NCI-H1092 (cell line): ENCODE results near the gene MYO1B.

Source experiments
- DNase-seq: peaks from one replicate; lab custom pipeline; 2025; lab: John Stamatoyannopoulos, UW

Gene MYO1B

DNA sequence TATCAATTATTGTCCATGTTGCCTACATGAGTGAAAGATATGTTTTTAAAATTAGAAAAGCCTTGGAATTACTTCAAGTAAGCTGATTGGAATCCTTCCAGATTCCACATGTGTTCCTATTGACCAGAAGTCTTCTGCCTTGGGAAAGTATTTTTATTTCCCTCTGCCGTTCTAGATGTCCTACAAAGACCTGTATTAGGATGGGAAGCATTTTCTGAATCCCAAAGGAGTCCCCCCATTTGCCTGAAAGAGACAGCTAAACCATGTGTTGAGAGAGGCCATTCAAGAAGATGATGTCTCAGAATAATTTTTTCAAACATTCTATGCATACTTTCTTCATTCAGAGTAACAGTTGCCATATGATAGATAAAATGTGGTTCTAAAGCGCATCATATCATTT lies 19.0 kb upstream of the MYO1B start:
- no peak for DNase-seq

- no peak for DNase-seq
Observed at GRCh38 chr2:191228333-191228732, 16.9 kb upstream of the MYO1B start.

- DNase-seq, result no peak
Observed at GRCh38 chr2:191228861-191229260, 16.3 kb upstream of the MYO1B start.

DNA sequence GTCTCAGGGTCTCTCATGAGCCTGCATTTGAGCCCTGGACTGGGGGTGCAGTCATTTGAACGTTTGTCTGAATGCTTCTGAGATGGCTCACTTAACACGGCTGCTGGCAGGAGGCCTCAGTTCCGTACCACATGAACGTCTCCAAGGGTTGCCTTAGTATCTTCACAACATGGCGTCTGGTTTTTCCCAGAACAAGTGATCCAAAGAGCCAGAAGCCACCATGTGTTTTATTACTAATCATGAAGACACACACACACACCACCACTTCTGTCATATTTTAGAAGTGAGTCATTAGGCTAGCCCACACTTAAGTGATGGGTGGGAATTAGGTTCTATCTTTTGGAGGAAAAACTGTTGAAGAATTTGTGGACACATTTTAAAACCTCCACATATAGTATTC lies 15.0 kb upstream of the MYO1B start:
- DNase-seq, result no peak

DNA sequence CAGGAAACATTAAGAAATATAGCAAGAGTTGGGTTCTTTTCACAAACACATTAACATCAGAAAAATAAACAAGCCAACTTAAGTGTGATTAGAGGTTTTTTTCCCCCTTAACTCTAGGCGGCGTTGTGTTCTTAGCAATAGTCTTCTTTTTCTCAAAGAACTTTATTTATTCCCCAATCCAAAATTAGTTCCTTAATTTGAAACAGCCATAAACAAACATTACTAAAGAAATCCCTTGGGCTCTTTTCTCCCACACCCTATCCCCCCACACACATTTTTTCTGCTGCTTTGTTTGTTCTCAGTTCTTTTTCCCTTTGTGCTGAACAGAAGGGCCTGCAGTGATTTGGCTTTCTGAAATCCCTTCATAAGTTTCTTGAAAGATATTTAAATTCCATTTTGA lies 13.2 kb upstream of the MYO1B start:
- DNase-seq, result no peak

- DNase-seq, result no peak
Observed at GRCh38 chr2:191233533-191233932, 11.7 kb upstream of the MYO1B start.

DNA sequence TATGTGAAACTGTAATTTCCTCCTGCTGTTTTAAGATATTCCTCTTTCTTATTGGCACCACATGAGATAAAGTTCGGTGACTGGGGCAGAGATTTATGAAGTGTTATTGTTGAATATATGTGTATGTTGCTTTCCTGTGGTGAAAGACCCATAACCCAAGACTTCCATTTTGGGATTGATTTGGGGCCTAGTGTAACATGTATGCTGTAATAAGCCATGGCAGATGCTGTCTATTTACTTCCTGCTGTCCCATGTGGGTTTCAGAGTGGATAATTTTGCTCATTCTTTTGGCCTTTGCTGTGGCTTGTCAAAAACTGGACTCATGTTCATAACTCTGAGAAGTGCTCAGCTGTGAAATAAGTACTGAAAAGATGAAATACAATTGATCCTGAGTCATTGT lies 10.8 kb upstream of the MYO1B start:
- no peak for DNase-seq

- no peak for DNase-seq
Observed at GRCh38 chr2:191240871-191241270, 4.3 kb upstream of the MYO1B start.

GRCh38 chr2:191241418-191241817 lies 3.8 kb upstream of the MYO1B start:
- no peak for DNase-seq

- no peak for DNase-seq
Observed at GRCh38 chr2:191243154-191243553, 2.0 kb upstream of the MYO1B start.

DNA sequence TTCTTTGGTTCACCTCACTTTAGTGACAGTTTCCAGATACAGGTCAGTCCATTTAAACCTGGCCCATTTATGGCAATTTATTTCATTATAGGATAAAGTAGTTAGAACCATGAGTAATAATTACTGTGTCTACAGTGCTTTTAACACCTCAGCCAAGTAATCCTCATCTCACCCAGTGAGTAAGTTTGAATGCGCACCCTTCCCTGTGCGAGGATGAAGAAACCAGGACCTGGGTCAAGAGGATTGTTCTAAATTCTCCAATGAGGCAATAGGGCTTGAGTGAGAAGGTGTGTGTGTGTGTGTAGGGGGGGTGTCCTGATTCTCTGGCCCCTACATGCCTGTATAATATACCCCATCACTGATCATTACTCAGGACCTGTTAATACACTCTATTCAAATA lies 854 bp upstream of the MYO1B start:
- no peak for DNase-seq

DNA sequence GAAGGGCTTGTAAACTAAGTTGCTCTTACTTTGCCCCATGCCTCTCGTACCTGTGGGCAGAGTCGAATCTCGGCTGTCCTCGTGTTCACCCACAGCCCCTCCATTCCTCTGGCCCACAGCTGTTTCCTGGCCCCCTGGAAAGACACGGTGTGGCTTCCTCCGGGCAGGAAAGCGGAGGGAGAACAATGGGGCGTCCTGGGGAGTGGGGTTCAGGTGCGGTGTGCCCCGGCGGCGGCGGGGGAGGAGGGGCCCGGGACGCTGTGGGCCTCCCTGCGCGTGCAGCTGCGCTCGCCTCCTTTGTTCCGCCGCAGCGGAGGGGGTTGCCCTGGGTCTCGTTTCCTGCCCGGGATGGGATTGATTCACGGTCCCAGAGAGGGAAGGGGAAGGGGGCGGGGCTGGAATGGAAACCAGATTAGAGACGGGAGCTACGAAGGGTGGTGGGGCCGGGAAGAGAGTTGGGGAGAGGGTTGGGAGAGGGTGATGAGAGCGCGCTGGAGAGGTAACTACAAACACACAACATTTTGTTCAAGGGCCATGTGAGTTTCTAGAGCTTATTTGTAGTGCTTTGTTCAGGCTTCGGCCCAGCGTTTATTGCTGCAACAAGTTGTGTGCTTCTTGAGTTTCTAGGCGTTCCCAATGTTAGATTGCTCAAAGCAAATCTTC lies 796 bp downstream of the MYO1B start:
- no peak for DNase-seq

GRCh38 chr2:191246820-191247380 lies 1.7 kb downstream of the MYO1B start:
- no peak for DNase-seq

DNA sequence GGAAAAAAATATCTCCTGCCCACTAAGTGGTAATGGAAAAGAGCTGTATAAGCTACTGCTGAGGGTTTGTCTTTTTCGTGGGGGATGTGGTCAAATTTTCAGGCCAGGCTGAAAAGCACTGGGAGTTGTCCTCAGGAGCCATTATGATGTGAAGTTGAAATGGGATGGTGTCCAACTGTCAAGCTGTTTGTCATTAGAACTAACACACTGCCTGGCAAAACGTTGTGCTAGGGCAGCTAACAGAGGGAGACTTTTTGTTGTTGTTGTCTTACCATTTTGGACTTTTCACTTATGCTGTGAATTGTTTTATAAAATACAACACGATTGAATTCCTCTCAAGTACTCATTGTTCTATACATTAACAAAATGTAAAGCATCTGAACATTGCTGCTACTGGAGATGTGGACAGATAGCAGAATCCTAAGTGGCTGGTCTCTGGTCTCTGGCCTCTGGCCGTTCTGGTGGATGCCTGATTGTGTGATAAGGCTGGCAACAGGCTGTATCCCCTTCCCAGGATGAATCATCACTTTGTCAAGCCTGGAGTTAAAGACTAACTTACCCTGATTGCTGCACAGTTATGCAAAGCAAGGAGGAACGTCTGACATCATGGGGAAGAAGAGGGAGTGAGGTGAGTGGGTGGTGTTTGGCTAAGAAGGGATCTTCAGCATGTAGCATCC lies 2.3 kb downstream of the MYO1B start:
- no peak for DNase-seq

DNA sequence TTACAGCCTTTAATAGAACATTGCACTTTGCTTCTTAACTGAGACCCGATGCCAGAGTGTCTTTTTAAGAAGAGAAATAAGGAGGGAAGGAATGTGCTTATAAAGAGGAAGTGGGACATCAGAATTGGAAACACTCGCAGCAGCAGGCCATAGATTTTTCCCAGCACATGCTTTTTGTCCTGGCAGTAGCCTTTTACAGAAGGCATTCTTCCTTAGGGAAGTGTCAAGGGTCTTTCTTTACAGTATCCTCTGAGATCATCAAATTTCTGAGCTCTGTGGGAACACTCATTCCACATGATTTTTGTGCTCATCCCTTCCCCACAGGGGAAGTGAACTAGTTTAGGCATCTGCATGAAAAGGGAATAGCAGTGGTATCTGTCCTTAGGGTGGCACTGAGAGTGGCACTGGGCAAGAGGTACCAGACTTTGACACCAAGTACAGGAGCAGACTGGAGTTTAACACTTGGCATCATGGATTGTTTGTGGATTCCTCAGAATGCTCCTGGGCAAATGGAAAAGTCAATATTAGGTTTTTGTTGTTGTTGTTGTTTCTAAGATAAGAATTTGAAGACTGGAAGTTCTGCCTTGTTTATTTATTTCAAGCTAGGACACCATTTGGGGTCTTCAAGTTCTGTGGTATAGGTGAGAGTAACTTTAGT lies 4.1 kb downstream of the MYO1B start:
- DNase-seq, result no peak

DNA sequence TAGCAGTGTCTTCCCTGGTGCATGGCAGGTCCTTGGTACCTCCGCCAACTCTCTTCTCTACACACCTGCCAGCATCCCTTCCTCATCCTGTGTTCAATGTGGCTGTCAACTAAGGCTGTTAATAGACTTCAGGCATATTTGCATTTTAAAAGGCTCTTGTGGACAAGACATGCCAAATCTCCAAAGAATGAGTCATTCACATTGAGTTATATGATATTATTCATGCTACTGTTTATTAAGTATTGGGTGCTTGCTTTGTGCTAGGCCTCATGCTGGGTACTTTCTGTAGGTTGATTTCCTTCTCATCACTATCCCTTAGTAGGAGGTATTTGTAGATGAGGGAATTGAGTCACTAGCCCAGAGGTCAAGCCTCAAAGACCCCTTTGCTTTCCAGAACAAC lies 5.2 kb downstream of the MYO1B start:
- no peak for DNase-seq

DNA sequence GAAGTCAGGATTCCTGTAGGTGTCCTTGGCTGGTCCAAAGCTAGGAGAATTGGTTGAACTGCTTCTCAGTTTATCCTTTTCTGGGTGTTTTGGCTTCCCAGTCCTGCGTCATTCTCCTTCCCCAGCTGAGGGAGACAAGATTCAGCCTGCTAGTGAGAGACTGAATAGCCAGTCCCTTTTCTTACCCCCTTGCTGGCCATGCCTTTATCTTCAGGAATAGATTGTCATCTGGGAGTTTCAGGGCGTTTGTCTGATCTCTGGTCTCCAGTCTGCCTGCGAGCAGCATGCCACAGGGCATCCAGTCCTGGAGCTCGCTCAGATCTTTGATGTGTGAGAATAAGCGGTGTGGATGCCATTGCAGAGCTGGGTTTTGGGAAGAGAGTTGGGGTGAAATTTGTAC lies 5.8 kb downstream of the MYO1B start:
- DNase-seq, result no peak

- no peak for DNase-seq
Observed at GRCh38 chr2:191252699-191253098, 7.5 kb downstream of the MYO1B start.

DNA sequence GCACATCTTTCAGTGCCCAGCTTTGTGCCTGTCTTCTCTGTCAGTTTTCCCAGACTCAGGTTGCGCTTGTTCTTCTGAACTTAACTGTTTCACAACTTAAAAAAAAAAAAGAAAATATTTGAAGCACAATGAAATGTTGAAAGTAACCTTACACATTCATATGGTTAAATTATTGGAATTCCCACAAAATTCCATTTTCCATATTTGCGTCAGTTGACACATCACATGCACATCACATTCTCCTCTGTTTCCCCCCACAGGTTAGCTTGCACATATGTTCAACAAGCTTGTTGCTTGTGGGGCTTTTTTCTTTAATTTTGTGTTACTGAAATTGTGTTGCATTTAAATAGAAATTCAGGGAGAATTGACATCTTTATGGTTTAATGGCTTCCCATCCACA lies 8.3 kb downstream of the MYO1B start:
- DNase-seq, result no peak

GRCh38 chr2:191255271-191255670 lies 10.1 kb downstream of the MYO1B start:
- DNase-seq, result no peak

DNA sequence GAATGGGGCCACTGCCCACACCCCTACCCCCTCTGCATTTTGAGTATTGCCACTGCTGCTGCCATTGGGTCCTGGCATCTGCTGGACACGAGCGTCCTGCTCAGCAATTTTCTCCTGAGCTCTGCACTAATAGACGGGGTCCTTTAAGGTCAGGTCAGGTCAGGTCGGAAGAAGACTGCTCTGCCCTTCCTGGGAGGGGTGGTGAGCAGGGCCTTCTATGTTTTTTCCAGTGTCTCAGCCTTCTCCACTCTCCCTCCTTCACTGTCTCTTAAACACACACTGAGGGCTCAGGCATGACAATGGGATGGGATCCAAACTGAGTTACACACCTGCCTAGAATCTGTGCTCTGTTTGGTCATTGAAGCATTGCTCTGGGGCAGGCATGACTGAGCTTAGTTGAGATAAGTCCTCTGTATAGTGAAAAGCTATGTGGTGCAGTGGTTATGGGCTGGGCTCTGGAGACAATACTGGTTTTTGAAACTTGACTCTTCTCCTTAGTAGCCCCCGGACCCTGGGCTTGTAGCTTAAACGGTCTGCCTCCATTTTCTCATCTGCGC lies 10.6 kb downstream of the MYO1B start:
- DNase-seq, result no peak

DNA sequence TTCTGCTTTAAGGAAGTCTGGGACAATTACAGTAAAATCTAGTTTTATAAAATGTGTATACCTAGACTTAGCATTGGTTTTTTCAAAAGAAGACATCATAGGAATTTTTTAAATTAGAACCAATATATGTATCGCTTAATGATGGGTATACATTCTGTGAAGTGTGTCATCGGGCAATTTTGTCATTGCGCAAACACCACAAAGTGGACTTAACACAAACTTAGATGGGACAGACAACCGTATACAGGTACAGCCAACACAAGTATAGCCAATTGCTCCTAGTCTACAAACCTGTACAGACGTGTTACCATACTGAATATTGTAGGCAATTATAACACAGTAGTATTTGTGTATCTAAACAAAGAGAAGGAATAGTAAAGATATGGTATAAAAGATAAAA lies 12.7 kb downstream of the MYO1B start:
- no peak for DNase-seq

GRCh38 chr2:191258996-191259395 lies 13.8 kb downstream of the MYO1B start:
- DNase-seq, result no peak
